Measurements from ENCODE around the gene CNTNAP2.

DNA sequence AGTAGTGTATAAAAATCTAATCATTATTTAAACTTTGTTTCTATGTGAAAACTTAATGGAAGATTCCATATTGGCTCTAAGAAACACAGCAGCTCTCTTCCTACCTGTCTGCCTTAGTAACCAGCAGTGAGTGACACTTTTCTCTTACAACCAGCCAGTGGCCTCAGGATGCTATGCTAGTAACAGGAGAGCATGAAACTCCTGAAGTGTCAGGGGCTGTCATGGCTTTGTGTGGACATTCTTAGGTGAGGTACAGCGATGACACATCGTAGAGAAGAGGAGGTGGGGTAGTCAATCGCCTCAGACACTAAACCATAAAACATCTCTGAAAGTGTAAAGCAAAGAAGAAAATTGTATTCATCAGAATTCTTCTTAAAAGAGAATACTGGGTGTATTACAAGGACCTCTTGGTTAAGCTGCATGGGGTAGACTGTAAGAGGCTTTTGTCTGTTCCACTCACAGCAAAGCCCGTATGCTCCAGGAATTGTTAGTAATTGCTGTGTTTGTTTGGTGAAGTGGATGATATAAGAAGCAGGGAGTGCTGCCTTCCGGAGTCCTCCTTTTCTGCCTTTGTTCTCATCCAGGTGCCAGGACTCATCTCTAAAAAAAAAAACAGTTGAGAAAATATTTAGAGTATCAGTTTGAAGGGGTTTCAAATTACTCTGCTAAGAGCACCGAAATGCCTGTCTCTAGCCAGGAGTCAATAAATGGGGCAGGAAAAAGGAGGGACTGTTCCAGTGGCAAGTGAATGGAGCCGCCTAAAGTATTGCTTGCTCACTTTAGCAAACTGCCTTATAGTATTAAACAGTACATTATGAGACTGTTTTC is 518.8 kb downstream of the CNTNAP2 start:
- no peak for TF ChIP-seq GATA3 (IDR thresholded peaks at IDR 0.05; ENCODE audit: low read depth, low read length)
- TF ChIP-seq GATA2 (IDR thresholded peaks at IDR 0.05; ENCODE audit: low read depth, low read length): no peak
